Measurements from ENCODE around the gene ARFGAP3.

The ARFGAP3 gene

DNA sequence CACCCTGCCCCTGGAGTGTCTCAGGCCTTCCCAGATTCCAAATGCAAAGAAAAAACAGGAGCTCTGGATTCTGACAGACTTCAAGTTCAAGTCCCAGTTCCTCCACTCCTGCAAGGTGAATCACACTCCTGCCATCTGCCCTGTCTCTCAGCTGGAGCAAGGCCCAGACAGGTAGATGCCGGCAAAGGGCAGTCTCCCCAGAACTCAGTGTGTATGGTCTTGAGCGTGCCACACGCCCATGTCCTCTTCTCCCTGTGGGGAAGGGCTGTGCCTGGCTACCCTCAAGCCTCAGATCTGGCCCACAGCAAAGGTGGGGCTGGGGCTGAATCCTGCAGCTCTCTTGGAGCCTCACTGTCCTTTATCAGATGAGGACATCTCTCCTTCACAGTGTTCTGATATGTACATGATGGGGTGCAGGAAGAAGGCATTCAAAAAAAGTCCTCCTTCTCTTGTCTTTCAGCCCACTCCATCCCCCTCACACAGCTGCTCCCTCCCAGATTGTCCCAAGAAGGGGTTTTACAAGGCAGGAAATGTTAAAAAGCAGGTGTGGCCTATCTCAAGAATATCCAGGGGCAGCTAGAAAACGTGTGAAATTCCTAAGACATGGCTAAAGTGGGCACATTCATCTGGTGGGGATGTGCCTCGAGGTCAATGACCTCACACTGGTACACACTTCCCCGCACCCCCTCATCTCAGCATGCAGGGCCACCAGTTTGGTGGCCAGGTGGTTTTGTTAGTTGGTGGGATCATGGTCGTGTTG lies 27.7 kb upstream of the ARFGAP3 start:
- DNase-seq (ENCODE audit: low spot score) (no peak), FAIRE-seq (no peak)

- FAIRE-seq: no peak
- DNase-seq (ENCODE audit: low spot score): no peak
Observed at GRCh38 chr22:42883970-42884369, 26.9 kb upstream of the ARFGAP3 start.

GRCh38 chr22:42883121-42883520 lies 26.0 kb upstream of the ARFGAP3 start:
- DNase-seq (ENCODE audit: low spot score): no peak
- no peak for FAIRE-seq

DNA sequence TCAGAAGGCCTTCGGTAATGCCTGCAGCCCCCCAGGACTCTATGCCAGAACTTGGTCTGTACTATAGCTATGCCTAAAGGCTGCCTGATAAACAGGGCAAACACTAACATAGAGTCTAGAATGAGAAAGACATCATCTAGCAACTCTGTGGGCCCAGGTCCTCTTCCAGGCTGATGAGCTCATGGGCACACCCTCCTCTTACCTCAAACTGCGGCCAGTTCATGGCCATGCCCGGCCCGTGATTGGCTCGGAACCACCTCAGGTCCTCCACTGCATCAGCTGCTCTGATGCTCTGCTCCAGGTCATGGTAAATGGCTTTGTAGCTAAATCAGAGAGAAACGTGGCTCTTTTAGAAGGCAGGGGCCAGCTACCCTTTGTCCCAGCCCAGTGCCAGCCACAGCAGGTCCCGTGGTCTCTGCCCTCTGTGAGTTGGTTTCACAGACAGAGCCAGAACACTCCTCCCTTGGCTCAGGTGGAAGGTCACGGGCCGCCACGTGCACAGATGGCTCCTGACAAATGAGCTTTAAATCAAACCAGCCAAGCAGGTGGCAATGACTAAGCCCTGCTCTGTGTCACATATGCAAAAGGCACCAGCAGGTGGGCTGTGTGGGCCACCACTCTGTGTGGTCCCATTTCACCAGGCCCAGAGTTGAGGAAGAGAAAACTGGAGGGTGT lies 25.0 kb upstream of the ARFGAP3 start:
- no peak for FAIRE-seq

GRCh38 chr22:42881298-42881697 lies 24.2 kb upstream of the ARFGAP3 start:
- FAIRE-seq: no peak
- DNase-seq (ENCODE audit: low spot score): no peak

More for the DNA sequence above, 25.0 kb upstream of the ARFGAP3 start:
- DNase-seq (ENCODE audit: low spot score): no peak

DNA sequence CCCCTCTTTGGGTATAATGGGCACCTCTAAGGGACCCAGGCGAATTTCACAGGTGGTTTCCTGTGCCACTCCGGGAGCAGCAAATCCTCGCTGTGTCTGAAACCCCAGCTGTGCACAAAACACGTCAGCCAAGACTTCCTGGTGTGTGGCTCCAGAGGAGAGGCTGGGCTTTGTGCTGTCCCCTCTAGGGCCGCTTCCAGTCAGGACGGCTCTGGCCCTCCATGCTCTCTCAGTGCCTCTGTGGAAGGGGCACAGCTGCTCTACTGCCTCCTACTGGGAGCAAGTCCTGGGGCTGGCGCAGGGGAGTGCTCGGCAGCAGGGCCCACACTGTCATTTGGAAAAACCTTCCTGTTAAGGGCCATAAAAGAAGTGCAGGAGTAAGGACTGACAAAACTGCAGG lies 23.7 kb upstream of the ARFGAP3 start:
- DNase-seq (ENCODE audit: low spot score) (no peak), FAIRE-seq (no peak)

- no peak for FAIRE-seq
- no peak for DNase-seq (ENCODE audit: low spot score)
Observed at GRCh38 chr22:42879371-42880021, 22.4 kb upstream of the ARFGAP3 start.

DNA sequence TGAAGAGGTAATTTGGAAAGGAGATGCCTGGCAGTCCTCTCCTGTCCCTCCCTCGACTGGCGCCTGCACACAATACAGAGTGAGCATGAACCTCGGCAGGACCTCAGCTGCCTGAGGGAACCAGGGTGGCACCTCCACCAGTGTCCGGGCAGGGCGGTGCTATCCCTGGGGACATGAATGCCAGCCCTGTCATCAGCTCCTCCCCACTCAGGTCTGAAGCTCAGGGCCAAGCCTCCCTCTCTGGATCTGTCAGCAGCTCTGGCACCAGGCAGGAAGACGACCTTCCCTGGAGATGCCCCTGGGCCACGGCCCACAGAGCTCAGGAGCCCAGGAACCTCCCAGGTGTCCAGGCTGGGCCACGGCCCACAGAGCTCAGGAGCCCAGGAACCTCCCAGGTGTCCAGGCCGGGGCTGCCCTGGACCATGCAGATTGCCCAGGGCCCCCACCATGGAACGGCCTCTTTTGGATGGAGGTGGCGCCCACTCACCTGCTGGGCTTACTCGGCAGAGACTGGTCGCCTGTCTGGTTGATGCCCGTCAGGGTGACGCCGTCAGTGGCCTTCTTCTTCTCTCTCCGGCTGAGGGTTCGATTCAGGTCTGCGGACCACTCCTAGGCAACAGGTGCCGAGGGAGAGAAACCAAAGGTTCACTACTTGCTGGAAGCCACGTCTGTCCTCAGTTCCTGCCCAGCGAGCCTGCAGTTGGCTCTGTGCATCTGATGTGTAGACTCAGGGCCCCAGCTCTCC lies 21.7 kb upstream of the ARFGAP3 start:
- no peak for FAIRE-seq
- DNase-seq (ENCODE audit: low spot score): no peak

GRCh38 chr22:42877597-42878340 lies 20.7 kb upstream of the ARFGAP3 start:
- no peak for DNase-seq (ENCODE audit: low spot score)
- FAIRE-seq: no peak

DNA sequence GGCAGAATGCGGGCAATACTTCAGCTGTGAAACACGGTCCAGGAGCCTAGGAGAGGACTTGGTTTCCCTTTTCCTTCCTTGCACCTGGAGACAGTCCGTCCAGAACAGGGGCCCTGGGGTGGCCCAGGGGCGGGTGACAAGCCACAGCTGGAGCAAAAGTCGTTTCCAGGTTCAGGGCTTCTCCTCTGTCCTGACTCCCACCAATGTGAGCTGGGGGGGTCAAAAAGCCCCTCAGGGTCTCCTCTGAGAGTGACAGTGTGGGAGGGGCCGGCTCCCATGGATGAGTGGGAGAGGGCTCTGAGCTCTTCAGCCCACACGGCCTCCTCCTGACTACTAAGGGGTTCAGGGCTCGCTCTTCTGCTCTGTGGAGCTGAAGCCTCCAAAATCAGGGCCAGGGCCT lies 20.1 kb upstream of the ARFGAP3 start:
- no peak for FAIRE-seq
- no peak for DNase-seq (ENCODE audit: low spot score)

DNA sequence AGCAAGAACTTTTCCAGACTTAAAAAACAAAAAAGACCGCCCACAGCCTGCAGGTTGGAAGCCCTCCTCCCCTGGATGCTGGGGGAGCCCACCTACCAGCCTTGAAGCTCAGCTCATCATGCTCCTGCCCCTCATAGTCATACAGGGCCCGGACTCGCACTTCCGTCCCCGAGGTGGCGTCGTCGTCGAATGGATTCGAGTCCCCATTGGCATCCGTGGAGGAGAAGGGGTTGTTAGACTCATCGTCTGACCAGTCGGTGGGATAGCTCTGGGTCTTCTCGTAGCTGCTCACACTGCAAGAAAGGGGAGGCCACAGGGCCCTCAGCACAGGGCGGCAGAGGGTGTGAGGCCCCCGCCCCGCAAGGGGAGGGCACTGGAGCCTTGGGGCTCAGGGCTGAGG lies 19.0 kb upstream of the ARFGAP3 start:
- no peak for FAIRE-seq
- no peak for DNase-seq (ENCODE audit: low spot score)

GRCh38 chr22:42874010-42874409 lies 16.9 kb upstream of the ARFGAP3 start:
- DNase-seq (ENCODE audit: low spot score) (no peak), FAIRE-seq (no peak)

- DNase-seq (ENCODE audit: low spot score): no peak
- no peak for FAIRE-seq
Observed at GRCh38 chr22:42873356-42873755, 16.3 kb upstream of the ARFGAP3 start.

- no peak for FAIRE-seq
- DNase-seq (ENCODE audit: low spot score): no peak
Observed at GRCh38 chr22:42872821-42873220, 15.7 kb upstream of the ARFGAP3 start.

GRCh38 chr22:42871146-42872050 lies 14.3 kb upstream of the ARFGAP3 start:
- DNase-seq (ENCODE audit: low spot score) (no peak), FAIRE-seq (no peak)

- DNase-seq (ENCODE audit: low spot score) (no peak), FAIRE-seq (no peak)
Observed at GRCh38 chr22:42869888-42870480, 12.9 kb upstream of the ARFGAP3 start.

DNA sequence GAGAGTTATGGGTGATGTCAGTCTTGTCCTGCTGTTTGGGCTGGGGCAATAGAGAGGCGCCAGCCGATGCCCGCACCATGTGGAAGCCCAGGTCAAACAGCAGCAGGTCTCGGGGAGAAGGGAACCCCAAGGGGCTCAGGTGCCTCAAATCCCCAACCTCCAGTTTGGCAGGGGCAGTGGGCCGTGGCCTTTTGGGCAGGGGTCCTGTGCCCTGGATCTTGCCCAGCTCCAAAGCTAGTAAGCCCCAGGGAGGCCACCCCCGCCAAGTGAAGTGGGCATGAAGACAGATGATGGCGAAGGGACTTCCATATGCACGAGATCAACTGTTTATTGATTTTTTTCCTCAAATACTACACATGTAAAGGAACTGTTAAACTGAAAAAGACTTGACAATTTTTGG lies 12.4 kb upstream of the ARFGAP3 start:
- no peak for DNase-seq (ENCODE audit: low spot score)
- no peak for FAIRE-seq

- FAIRE-seq (no peak), DNase-seq (ENCODE audit: low spot score) (no peak)
Observed at GRCh38 chr22:42868751-42869251, 11.7 kb upstream of the ARFGAP3 start.

DNA sequence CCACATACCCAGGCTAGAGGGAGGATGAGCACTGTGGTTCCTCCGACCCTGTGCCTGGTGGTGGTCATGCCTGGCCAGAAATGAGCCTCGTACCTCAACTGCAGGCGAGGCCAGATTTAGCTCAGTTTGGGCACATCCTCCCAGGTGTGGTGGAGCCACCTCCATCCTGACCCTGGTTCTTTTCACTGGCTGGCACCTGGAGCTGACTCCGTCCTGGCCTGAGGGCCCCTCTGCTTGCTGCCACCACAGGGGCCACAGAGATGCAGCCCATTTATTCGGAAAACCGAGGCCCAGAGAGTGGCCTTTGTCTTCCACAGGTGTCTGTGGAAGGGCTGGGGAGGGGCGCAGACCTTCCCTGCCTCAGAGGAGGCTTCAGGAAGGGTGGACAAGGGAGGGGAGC lies 9.0 kb upstream of the ARFGAP3 start:
- FAIRE-seq: no peak
- no peak for DNase-seq (ENCODE audit: low spot score)

GRCh38 chr22:42865536-42865935 lies 8.5 kb upstream of the ARFGAP3 start:
- DNase-seq (ENCODE audit: low spot score) (no peak), FAIRE-seq (no peak)

All from RCC 7860 (cell line).